Transverse colon (tissue), 4 donors: ENCODE data around the gene GABRB3.

Experiments used
- CTCF ChIP-seq, 5 experiments: fragments of 200-600 bp in 3 of 5; fragments of 450-650 bp in 2 of 5; sonication (generic) in 3 of 5; IDR thresholded peaks; 1 replicate in 2 of 5; 2 replicates in 3 of 5; pipeline ENCODE4 v1.5.1; 2016 to 2017; ENCODE audit warnings: antibody characterized with exemption in 5 of 5, inconsistent platforms in 3 of 5, mild to moderate bottlenecking in 2 of 5, moderate library complexity in 1 of 5
- EP300 ChIP-seq: sonication (generic); formaldehyde crosslinking; IDR thresholded peaks from one replicate; pipeline ENCODE4 v1.6.1; 2017; ENCODE audit warnings: antibody characterized with exemption, low read depth
- POLR2A ChIP-seq: fragments of 450-650 bp; IDR thresholded peaks from one replicate; pipeline ENCODE4 v1.6.1; 2016; ENCODE audit warnings: antibody characterized with exemption, mild to moderate bottlenecking, moderate library complexity
- POLR2AphosphoS5 ChIP-seq, 3 donors: sonication (generic); formaldehyde crosslinking; IDR thresholded peaks; one replicate each; pipeline ENCODE4 v1.6.1; 2016; ENCODE audit warnings: antibody characterized with exemption in 3 of 3

- TF ChIP-seq CTCF (IDR thresholded peaks at IDR 0.05) (no peak), POLR2A (no peak), EP300 (no peak), POLR2AphosphoS5 (IDR thresholded peaks at IDR 0.05) (no peak)
Measured at GRCh38 chr15:26648676-26649075, 124.2 kb downstream of the GABRB3 start.
